ENCODE results near the gene PKD1L1. TPM values are rescaled to one million over a fixed set of nuclear protein-coding genes. Genes with fewer than 3 reads are reported as not detected.

The PKD1L1 gene
- total and polyA plus RNA-seq, 2 donors (not counting 1 experiment from before 2014, with no cell fraction given), result 0.59 to 0.70 TPM

GRCh38 chr7:47889723-47890122, 58.5 kb downstream of the PKD1L1 start:
- DNase-seq (no peak), ATAC-seq (ENCODE audit: low read depth) (no peak)
- no peak overlapping the region for H3K27ac Mint-ChIP-seq
- Histone ChIP-seq H4K20me1 (ENCODE audit: control insufficient read depth, insufficient read depth, low read length, poor library complexity, severe bottlenecking) (no peaks in the 10 kb centered on the region), H3K79me2 (ENCODE audit: control insufficient read depth, insufficient read depth, low read length) (no peaks in the 10 kb centered on the region), H3K9ac (ENCODE audit: low read length) (no peak overlapping the region), H3K4me2 (replicated peaks; ENCODE audit: low read depth, low read length, poor library complexity, severe bottlenecking) (no peak overlapping the region), H3K4me1 (ENCODE audit: control insufficient read depth in 2 of 2, insufficient read depth in 2 of 2, low read length in 2 of 2) (no peaks in the 10 kb centered on the region), H3K9me3 (ENCODE audit: control extremely low read depth in 1 of 3, control insufficient read depth in 2 of 3, insufficient read depth in 1 of 3, low read length in 2 of 3) (no peaks in the 10 kb centered on the region), H3K36me3 (replicated peaks in 1 of 2; ENCODE audit: control extremely low read depth in 1 of 2, control insufficient read depth in 1 of 2, extremely low read depth in 1 of 2, insufficient read depth in 2 of 2, low read length in 1 of 2) (no peaks in the 10 kb centered on the region), H3K4me3 (ENCODE audit: control extremely low read depth in 1 of 5, extremely low read depth in 1 of 5, insufficient read depth in 1 of 5, low read depth in 2 of 5, low read length in 4 of 5) (no peak overlapping the region), H3K27me3 (replicated peaks in 1 of 4; ENCODE audit: control extremely low read depth in 1 of 4, control insufficient read depth in 3 of 4, insufficient read depth in 4 of 4, low read length in 3 of 4) (no peaks in the 10 kb centered on the region), H3K27ac (ENCODE audit: low read length in 2 of 2) (no peak overlapping the region), H2AFZ (ENCODE audit: insufficient read depth, low read depth, low read length, poor library complexity, severe bottlenecking) (no peak overlapping the region)
- intact Hi-C loops (cut with micrococcal nuclease), result no loop called here
- CTCF ChIA-PET, result interaction anchor here (0.6 kb wide), 1 partner anchor 675 kb away, joined by 3 read pairs; no protein-coding TSS in a partner anchor
- TF ChIP-seq CTCF (IDR thresholded peaks at IDR 0.05), result no peak
- no peak for TF ChIP-seq EZH2 (IDR thresholded peaks at IDR 0.05; ENCODE audit: borderline replicate concordance, insufficient read depth, low read depth, low read length, poor library complexity, severe bottlenecking)
- H3K4me3 Mint-ChIP-seq, result no peak overlapping the region
- POLR2A ChIA-PET, result no interaction called here
- H3K4me1 Mint-ChIP-seq, result no peaks in the 10 kb centered on the region
- H3K9me3 Mint-ChIP-seq (ENCODE audit: insufficient read depth), result no peaks in the 10 kb centered on the region
- WGBS (ENCODE audit: insufficient coverage), result 91% methylated on average over 6 of the region's 7 CpGs
- H3K27me3 Mint-ChIP-seq, result no peaks in the 10 kb centered on the region

- WGBS (ENCODE audit: insufficient coverage), result 93% methylated on average over 17 of the region's 18 CpGs
- TF ChIP-seq EZH2 (IDR thresholded peaks at IDR 0.05; ENCODE audit: borderline replicate concordance, insufficient read depth, low read depth, low read length, poor library complexity, severe bottlenecking) (no peak), CTCF (IDR thresholded peaks at IDR 0.05) (no peak)
- no peaks in the 10 kb centered on the region for H3K27me3 ChIP-seq (replicated peaks in 1 of 4; ENCODE audit: control extremely low read depth in 1 of 4, control insufficient read depth in 3 of 4, insufficient read depth in 4 of 4, low read length in 3 of 4)
- CTCF ChIA-PET, result no interaction called here
- no peaks in the 10 kb centered on the region for H3K4me1 ChIP-seq (ENCODE audit: control insufficient read depth in 2 of 2, insufficient read depth in 2 of 2, low read length in 2 of 2)
- no peak overlapping the region for H3K4me2 ChIP-seq (replicated peaks; ENCODE audit: low read depth, low read length, poor library complexity, severe bottlenecking)
- H3K9me3 ChIP-seq (ENCODE audit: control extremely low read depth in 1 of 3, control insufficient read depth in 2 of 3, insufficient read depth in 1 of 3, low read length in 2 of 3), result no peaks in the 10 kb centered on the region
- Mint-ChIP-seq H3K9me3 (ENCODE audit: insufficient read depth) (no peaks in the 10 kb centered on the region), H3K27me3 (no peaks in the 10 kb centered on the region), H3K27ac (no peak overlapping the region), H3K4me1 (no peaks in the 10 kb centered on the region), H3K4me3 (no peak overlapping the region)
- no peak overlapping the region for H2AFZ ChIP-seq (ENCODE audit: insufficient read depth, low read depth, low read length, poor library complexity, severe bottlenecking)
- H3K9ac ChIP-seq (ENCODE audit: low read length), result no peak overlapping the region
- no peaks in the 10 kb centered on the region for H4K20me1 ChIP-seq (ENCODE audit: control insufficient read depth, insufficient read depth, low read length, poor library complexity, severe bottlenecking)
- DNase-seq, result no peak
- no peaks in the 10 kb centered on the region for H3K36me3 ChIP-seq (replicated peaks in 1 of 2; ENCODE audit: control extremely low read depth in 1 of 2, control insufficient read depth in 1 of 2, extremely low read depth in 1 of 2, insufficient read depth in 2 of 2, low read length in 1 of 2)
- H3K4me3 ChIP-seq (ENCODE audit: control extremely low read depth in 1 of 5, extremely low read depth in 1 of 5, insufficient read depth in 1 of 5, low read depth in 2 of 5, low read length in 4 of 5), result no peak overlapping the region
- POLR2A ChIA-PET, result no interaction called here
- ATAC-seq (ENCODE audit: low read depth), result no peak
- H3K27ac ChIP-seq (ENCODE audit: low read length in 2 of 2), result no peak overlapping the region
- intact Hi-C loops (cut with micrococcal nuclease), result no loop called here
- no peaks in the 10 kb centered on the region for H3K79me2 ChIP-seq (ENCODE audit: control insufficient read depth, insufficient read depth, low read length)
Measured at GRCh38 chr7:47888371-47889265, 59.6 kb downstream of the PKD1L1 start.

Data from B cell (primary cell).